ENCODE measurements around the gene CPED1.

CPED1 gene

DNA sequence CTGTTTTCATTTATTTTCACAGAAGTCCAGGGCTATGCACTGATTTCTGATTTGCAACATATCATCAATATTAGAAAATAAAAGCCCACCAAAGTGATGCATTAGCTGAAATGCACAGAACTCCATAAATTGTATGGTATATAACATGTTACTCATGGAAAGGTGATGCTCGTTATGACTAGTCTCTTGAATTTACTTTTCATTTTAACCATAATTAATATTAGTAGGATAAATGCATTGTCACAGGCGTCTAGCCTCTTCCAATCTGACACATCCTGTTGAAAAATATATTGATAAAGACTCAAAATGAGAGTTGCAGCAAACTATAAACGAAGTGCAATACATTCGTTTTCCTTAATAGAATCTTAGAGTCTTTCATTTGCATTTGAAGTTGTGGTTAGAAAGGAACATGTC, 92.4 kb downstream of the CPED1 start:
- Histone ChIP-seq H3K4me3 (ENCODE audit: low read depth, low read length) (no peak overlapping the region), H3K9me3 (ENCODE audit: severe bottlenecking) (no peaks in the 10 kb centered on the region), H3K36me3 (no peaks in the 10 kb centered on the region), H3K27me3 (ENCODE audit: insufficient read depth, low read depth, severe bottlenecking) (no peaks in the 10 kb centered on the region), H3K27ac (no peak overlapping the region)
- TF ChIP-seq, protein P1, sequence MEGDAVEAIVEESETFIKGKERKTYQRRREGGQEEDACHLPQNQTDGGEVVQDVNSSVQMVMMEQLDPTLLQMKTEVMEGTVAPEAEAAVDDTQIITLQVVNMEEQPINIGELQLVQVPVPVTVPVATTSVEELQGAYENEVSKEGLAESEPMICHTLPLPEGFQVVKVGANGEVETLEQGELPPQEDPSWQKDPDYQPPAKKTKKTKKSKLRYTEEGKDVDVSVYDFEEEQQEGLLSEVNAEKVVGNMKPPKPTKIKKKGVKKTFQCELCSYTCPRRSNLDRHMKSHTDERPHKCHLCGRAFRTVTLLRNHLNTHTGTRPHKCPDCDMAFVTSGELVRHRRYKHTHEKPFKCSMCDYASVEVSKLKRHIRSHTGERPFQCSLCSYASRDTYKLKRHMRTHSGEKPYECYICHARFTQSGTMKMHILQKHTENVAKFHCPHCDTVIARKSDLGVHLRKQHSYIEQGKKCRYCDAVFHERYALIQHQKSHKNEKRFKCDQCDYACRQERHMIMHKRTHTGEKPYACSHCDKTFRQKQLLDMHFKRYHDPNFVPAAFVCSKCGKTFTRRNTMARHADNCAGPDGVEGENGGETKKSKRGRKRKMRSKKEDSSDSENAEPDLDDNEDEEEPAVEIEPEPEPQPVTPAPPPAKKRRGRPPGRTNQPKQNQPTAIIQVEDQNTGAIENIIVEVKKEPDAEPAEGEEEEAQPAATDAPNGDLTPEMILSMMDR (IDR thresholded peaks at IDR 0.05; ENCODE audit: low read depth, low read length) = no peak
- DNase-seq = no peak

DNA sequence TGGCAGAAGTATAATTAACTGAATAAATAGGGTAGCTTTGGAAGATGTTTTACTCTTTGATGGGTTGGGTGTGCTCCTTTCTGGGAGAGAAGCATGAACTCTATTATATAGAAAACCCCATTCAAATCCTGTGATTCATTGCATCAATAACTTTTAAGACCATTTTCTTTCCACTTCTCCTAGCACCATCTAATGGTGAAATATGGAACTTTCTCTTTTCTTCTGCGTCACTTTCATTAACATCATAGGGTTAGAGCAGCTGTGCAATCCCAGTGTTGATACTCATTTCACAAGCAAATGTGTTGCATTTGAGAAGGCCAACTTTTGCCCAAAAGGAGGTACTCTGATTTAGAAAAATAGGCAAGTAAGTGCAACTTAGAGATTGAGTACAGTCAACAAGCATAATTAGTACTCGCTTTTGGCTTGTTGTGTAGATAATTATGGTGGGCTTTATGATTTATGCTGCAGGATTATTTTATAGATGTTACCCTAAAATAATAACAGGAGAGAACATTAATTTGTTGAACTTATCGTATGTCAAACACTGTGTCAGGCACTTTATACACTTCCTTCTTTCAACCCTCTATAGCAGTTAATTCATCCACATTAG, 92.9 kb downstream of the CPED1 start:
- no peak for DNase-seq
- Histone ChIP-seq H3K9me3 (ENCODE audit: severe bottlenecking) (no peaks in the 10 kb centered on the region), H3K27me3 (ENCODE audit: insufficient read depth, low read depth, severe bottlenecking) (no peaks in the 10 kb centered on the region), H3K4me3 (ENCODE audit: low read depth, low read length) (no peak overlapping the region), H3K27ac (no peak overlapping the region), H3K36me3 (no peaks in the 10 kb centered on the region)
- TF ChIP-seq, protein P1 (IDR thresholded peaks at IDR 0.05; ENCODE audit: low read depth, low read length) = peak; percentile 38

DNA sequence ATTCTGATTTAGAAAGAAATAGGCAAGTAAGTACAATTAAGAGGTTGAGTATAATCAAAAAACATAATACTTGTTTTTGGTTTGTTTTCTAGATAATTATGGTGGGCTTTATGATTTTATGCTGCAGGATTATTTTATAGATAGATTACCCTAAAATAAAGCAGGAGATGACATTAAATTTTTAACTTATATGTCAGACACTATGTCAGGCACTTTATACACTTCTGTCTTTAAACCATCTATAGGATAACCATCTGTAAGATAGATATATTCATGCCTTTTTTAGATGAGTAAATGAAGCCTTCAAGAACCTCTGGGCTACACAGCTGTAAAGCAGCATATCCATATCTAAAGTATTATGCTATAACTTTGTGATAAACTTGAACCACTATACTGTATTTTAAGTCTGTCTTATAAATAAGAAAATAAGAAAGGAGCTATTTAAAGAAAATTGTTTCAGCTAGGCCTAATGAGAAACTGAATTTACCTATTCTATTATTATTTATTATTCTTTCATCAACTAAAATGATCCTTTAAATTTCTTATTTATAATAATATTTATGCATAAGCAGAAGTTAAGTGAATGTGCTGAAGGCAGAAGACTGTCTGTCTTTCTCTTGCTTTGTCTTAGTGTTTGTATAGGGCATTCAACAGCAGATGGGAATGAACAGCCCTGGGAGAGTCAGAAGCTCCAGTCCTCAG, 94.0 kb downstream of the CPED1 start:
- no peaks in the 10 kb centered on the region for H3K27me3 ChIP-seq (ENCODE audit: insufficient read depth, low read depth, severe bottlenecking)
- H3K27ac ChIP-seq = no peak overlapping the region

DNA sequence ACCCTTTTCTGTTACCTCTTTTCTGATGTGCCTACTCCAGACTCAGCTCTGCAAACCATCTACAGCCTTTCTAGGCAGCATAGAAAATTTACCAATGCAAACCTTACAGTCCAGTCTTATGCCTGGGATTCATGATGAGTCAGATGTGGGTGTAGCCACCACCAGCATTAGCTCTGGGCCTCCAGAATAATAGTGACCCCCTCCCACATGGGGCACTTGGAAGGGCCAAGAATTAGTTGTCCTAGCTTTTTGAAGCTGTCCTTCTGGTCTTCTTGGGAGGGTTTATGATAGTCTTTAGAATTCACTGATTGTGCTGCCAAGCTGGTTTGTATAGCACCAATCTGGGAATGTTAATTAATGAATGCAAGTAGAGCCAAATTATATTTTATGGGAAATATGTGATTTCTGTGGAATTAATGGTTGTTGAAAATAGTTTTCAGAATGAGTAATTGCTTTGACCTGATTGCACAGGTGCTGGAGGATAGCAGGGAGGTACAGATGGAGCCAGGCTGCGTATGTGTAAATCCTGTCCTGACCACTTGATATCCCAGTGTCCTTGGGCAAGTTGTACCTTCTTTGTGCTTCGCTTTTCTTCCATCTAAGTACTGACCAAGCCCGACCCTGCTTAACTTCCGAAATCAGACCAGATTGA, 94.8 kb downstream of the CPED1 start:
- Histone ChIP-seq H3K27ac (no peak overlapping the region), H3K9me3 (ENCODE audit: severe bottlenecking) (no peaks in the 10 kb centered on the region), H3K27me3 (ENCODE audit: insufficient read depth, low read depth, severe bottlenecking) (no peaks in the 10 kb centered on the region), H3K4me3 (ENCODE audit: low read depth, low read length) (no peak overlapping the region), H3K36me3 (no peaks in the 10 kb centered on the region)
- no peak for DNase-seq
- TF ChIP-seq, protein P1 (IDR thresholded peaks at IDR 0.05; ENCODE audit: low read depth, low read length) = no peak

More for the DNA sequence above, 94.0 kb downstream of the CPED1 start:
- TF ChIP-seq, protein P1 (IDR thresholded peaks at IDR 0.05; ENCODE audit: low read depth, low read length) = no peak
- no peaks in the 10 kb centered on the region for H3K36me3 ChIP-seq
- DNase-seq = no peak
- no peaks in the 10 kb centered on the region for H3K9me3 ChIP-seq (ENCODE audit: severe bottlenecking)
- no peak overlapping the region for H3K4me3 ChIP-seq (ENCODE audit: low read depth, low read length)

- DNase-seq = no peak
- Histone ChIP-seq H3K27ac (no peak overlapping the region), H3K4me3 (ENCODE audit: low read depth, low read length) (no peak overlapping the region), H3K9me3 (ENCODE audit: severe bottlenecking) (no peaks in the 10 kb centered on the region), H3K36me3 (no peaks in the 10 kb centered on the region), H3K27me3 (ENCODE audit: insufficient read depth, low read depth, severe bottlenecking) (no peaks in the 10 kb centered on the region)
- TF ChIP-seq, protein P1 (IDR thresholded peaks at IDR 0.05; ENCODE audit: low read depth, low read length) = no peak
These were observed 95.3 kb downstream of the CPED1 start for GRCh38 chr7:121083790-121084251.
